Right lobe of liver (tissue), 4 donors: ENCODE data around the gene MATN1.

ENCODE experiments used
- CTCF ChIP-seq, 4 donors: fragments of 200-600 bp in 3 of 4; fragments of 450-650 bp in 1 of 4; IDR thresholded peaks; one replicate each; pipeline versions ENCODE4 v1.5.1 to v1.8.0; 2016 to 2022; ENCODE audit warnings: antibody characterized with exemption in 4 of 4, mild to moderate bottlenecking in 2 of 4
- POLR2A ChIP-seq: fragments of 450-650 bp; IDR thresholded peaks from one replicate; pipeline ENCODE4 v1.6.1; 2017; ENCODE audit warnings: antibody characterized with exemption, mild to moderate bottlenecking
- donor health status: DM: no; HTN: no; CAD: no.
- donor health status: DM: no; HTN: no; CAD: no.
- donor health status: DM: no; HTN: yes; CAD: no.

- TF ChIP-seq POLR2A (no peak), CTCF (IDR thresholded peaks at IDR 0.05) (no peak)
Observed at GRCh38 chr1:30729901-30730300, 6.5 kb upstream of the MATN1 start.
